Stimulated activated CD4-positive, alpha-beta T cell treated with anti-CD3 and anti-CD28 coated beads, TNF-alpha, amount 100 ng/mL, for 4 hours (primary cell): ENCODE results near the gene SLC35F5.
A peak's percentile ranks its signal among the peaks of the same experiment; 100 is the strongest.
"Not testable (repeated sequence)": the region's sequence is repeated elsewhere in the genome, so short reads cannot be mapped to it uniquely, and the experiment has no call there.

Source experiments
- DNase-seq, 3 experiments: peaks; one replicate each; pipeline ENCODE4 v3.0.0-alpha.2; 2020; ENCODE audit warnings: low read depth in 3 of 3

SLC35F5 gene, protein sequence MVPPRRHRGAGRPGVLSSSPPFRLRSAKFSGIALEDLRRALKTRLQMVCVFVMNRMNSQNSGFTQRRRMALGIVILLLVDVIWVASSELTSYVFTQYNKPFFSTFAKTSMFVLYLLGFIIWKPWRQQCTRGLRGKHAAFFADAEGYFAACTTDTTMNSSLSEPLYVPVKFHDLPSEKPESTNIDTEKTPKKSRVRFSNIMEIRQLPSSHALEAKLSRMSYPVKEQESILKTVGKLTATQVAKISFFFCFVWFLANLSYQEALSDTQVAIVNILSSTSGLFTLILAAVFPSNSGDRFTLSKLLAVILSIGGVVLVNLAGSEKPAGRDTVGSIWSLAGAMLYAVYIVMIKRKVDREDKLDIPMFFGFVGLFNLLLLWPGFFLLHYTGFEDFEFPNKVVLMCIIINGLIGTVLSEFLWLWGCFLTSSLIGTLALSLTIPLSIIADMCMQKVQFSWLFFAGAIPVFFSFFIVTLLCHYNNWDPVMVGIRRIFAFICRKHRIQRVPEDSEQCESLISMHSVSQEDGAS

GRCh38 chr2:113756355-113757137 lies at the start of gene SLC35F5:
SLC35F5 (minus strand) TSS chr2:113756642; CDS start chr2:113756409, 233 bp downstream.
- DNase-seq: peak; percentile 88 to 93 (median 88)

GRCh38 chr2:113799375-113799774 lies 42.9 kb upstream of the SLC35F5 start:
- DNase-seq: no peak

DNA sequence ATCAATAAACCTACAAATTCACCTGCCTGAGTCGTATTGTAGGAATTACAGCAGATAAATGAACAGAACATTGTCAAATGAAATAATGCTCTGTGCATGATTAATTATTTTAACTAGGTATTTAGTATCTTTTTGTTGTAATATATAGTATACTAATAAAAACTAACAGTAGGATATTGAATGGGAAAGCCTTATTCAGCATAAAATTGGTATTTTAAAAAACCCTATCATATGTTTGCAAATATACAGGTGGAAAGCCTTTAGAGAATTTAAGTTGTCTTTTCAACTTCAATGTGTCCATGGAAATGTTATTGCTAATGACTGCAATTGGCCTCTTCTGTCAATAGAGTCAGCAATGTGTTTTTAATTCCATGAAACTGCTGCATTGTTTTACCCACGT lies 40.8 kb upstream of the SLC35F5 start:
- no peak for DNase-seq

GRCh38 chr2:113796592-113797175 lies 40.2 kb upstream of the SLC35F5 start:
- DNase-seq: no peak

- no peak for DNase-seq
These were observed 39.0 kb upstream of the SLC35F5 start for GRCh38 chr2:113795405-113795920.

GRCh38 chr2:113791697-113792590 lies 35.5 kb upstream of the SLC35F5 start:
- no peak for DNase-seq

GRCh38 chr2:113784823-113785744 lies 28.6 kb upstream of the SLC35F5 start:
- no peak for DNase-seq

DNA sequence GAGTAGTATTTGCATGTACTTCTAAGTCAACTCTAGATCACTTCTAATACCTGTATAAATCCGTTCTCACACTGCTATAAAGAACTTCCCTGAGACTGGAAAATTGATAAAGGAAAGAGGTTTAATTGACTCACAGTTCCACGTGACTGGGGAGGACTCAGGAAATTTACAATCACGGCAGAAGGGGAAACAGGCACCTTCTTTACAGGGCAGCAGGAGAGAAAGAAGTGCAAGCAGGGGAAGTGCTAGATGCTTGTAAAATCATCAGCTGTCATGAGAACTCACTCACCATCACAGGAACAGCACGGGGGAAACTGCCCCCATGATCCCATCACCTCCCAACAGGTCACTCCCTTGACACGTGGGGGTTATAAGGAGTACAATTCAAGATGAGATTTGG lies 24.0 kb upstream of the SLC35F5 start:
- DNase-seq: no peak

GRCh38 chr2:113777371-113777770 lies 20.9 kb upstream of the SLC35F5 start:
- no peak for DNase-seq

GRCh38 chr2:113776949-113777348 lies 20.5 kb upstream of the SLC35F5 start:
- DNase-seq: no peak

DNA sequence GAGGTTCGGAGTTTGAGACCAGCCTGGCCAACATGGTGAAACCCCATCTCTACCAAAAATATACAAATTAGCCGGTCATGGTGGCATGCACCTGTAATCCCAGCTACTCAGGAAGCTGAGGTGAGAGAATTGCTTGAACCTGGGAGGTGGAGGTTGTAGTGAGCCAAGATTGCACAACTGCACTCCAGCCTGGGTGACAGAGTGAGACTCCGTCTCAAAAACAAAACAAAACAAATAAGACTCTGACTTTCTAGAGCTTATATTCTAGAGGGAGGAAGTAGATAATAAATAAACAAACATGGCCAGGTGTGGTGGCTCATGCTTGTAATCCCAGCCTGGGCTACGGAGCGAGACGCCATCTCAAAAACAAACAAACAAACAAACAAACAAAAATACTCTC lies 18.2 kb upstream of the SLC35F5 start:
- DNase-seq: not testable (repeated sequence)

DNA sequence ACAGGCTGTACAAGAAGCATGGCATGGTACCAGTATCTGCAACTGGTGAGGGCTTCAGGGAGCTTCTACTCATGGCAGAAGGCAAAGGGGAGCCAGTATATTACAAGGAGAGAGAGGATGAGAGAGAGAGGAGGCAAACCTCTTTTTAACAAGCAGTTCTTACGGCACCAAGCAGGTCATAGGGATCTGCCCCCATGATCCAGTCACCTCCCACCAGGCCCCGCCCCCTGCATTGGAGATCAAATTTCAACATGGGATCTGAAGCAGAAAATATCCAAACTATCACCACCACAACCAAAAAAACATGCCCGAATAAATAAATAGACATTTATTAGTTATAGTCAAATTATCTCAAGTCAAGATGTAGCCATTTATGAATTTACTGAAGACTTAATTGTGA lies 14.5 kb upstream of the SLC35F5 start:
- no peak for DNase-seq

DNA sequence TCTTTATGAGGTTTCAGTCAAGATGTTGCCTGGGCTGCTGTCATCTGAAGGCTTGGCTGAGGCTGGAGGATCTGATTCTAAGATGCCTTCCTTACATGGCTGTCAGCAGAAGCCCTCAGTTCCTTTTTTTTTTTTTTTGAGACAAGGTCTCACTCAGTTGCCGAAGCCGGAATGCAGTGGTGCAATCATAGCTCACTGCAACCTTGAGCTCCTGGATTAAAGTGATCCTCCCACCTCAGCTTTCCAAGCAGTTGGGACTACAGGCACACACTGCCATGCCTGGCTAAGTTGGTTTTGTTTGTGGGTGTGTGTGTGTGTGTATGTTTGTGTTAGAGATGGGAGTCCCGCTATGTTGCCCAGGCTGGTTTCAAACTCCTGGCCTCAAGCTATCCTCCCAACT lies 13.1 kb upstream of the SLC35F5 start:
- DNase-seq: no peak

GRCh38 chr2:113768770-113769169 lies 12.3 kb upstream of the SLC35F5 start:
- DNase-seq: no peak

- no peak for DNase-seq
These were observed 11.5 kb upstream of the SLC35F5 start for GRCh38 chr2:113767811-113768460.

DNA sequence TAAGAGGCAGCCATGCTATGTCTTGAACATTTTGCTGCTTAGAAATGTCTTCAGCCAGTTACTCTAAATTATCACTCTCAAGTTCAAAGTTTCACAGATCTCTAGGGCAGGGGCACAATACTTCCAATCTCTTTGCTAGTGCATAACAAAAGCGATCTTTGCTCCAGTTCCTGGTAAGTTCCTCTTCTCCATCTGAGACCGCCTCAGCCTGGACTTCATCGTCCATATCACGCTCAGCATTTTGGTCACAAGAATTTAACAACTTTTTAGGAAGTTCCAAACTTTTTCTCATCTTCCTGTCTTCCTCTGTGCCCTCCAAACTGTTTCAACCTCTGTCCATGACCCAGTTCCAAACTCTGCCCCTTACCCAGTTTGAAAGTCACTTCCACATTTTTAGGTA lies 8.8 kb upstream of the SLC35F5 start:
- DNase-seq: no peak

- no peak for DNase-seq
These were observed 6.1 kb upstream of the SLC35F5 start for GRCh38 chr2:113762377-113763118.

GRCh38 chr2:113760400-113760799 lies 4.0 kb upstream of the SLC35F5 start:
- DNase-seq: no peak
